MG63 (cell line): Measurements from ENCODE around the gene CLDN7. TPM values are rescaled to one million over a fixed set of nuclear protein-coding genes. Genes with fewer than 3 reads are reported as not detected.

ENCODE experiments used
- total RNA-seq: library from RNA; depleted of rRNA; stranded (reverse); fragments of >200 nt; shearing (Covaris generic); gene quantifications from 2 replicates; pipeline ENCODE4 v1.2.3, GENCODE V29; 2014; ENCODE audit warnings: low replicate concordance; rRNA removed

Gene CLDN7
- total RNA-seq, 1 experiment from 2014 or later = not detected

Other genes with a start within 250 kb of the CLDN7 start
- 45.2 and 62.3 TPM in 2 replicates for gene RNASEK, start 249.9 kb downstream of the CLDN7 start, total RNA-seq
- gene BCL6B, start 239.4 kb downstream of the CLDN7 start, total RNA-seq = 0.36 TPM in 1 of 2 replicates, not detected in the other
- gene SLC16A13, start 226.5 kb downstream of the CLDN7 start, total RNA-seq = 0.96 and 1.1 TPM in 2 replicates
- not detected in 2 replicates for gene SLC16A11, start 218.4 kb downstream of the CLDN7 start, total RNA-seq
- gene CLEC10A, start 182.2 kb downstream of the CLDN7 start, total RNA-seq = not detected in 2 replicates
- not detected in 2 replicates for gene ASGR2, start 147.7 kb downstream of the CLDN7 start, total RNA-seq
- gene ASGR1, start 83.1 kb downstream of the CLDN7 start, total RNA-seq = 0.13 TPM in 1 of 2 replicates, not detected in the other
- gene DLG4, start 42.6 kb downstream of the CLDN7 start, total RNA-seq = 7.5 and 15.3 TPM in 2 replicates
- gene ACADVL, start 42.5 kb downstream of the CLDN7 start, total RNA-seq = 240 and 427 TPM in 2 replicates
- 11.5 and 26.2 TPM in 2 replicates for gene DVL2, start 28.0 kb downstream of the CLDN7 start, total RNA-seq
- 34.4 and 62.7 TPM in 2 replicates for gene PHF23, start 23.0 kb downstream of the CLDN7 start, total RNA-seq
- gene GABARAP, start 20.0 kb downstream of the CLDN7 start, total RNA-seq = 36.7 and 148 TPM in 2 replicates
- gene CTDNEP1, start 10.7 kb downstream of the CLDN7 start, total RNA-seq = 7.8 and 24.7 TPM in 2 replicates
- 24.1 and 36.4 TPM in 2 replicates for gene ELP5, start 10.3 kb downstream of the CLDN7 start, total RNA-seq
- gene SLC2A4, start 19.2 kb upstream of the CLDN7 start, total RNA-seq = not detected in 2 replicates
- gene YBX2, start 32.2 kb upstream of the CLDN7 start, total RNA-seq = 6.2 and 6.5 TPM in 2 replicates
- gene EIF5A, start 45.1 kb upstream of the CLDN7 start, total RNA-seq = 1,208 and 1,396 TPM in 2 replicates
- gene GPS2, start 52.9 kb upstream of the CLDN7 start, total RNA-seq = 37.3 and 55.3 TPM in 2 replicates
- gene NEURL4, start 66.9 kb upstream of the CLDN7 start, total RNA-seq = 8.5 and 11.7 TPM in 2 replicates
- 0.20 TPM in 1 of 2 replicates, not detected in the other for gene ACAP1, start 74.1 kb upstream of the CLDN7 start, total RNA-seq
- 5.0 and 6.5 TPM in 2 replicates for gene KCTD11, start 89.7 kb upstream of the CLDN7 start, total RNA-seq
- gene TMEM95, start 92.7 kb upstream of the CLDN7 start, total RNA-seq = not detected in 2 replicates
- not detected in 2 replicates for gene TNK1, start 118.6 kb upstream of the CLDN7 start, total RNA-seq
- 2.8 and 7.3 TPM in 2 replicates for gene PLSCR3, start 132.0 kb upstream of the CLDN7 start, total RNA-seq
- 3.6 and 52.0 TPM in 2 replicates for gene TMEM256, start 141.6 kb upstream of the CLDN7 start, total RNA-seq
- 0.54 and 1.0 TPM in 2 replicates for gene NLGN2, start 145.4 kb upstream of the CLDN7 start, total RNA-seq
- not detected in 2 replicates for gene SPEM1, start 157.8 kb upstream of the CLDN7 start, total RNA-seq
- not detected in 2 replicates for gene SPEM2, start 163.1 kb upstream of the CLDN7 start, total RNA-seq
- gene SPEM3, start 166.4 kb upstream of the CLDN7 start, total RNA-seq = not detected in 2 replicates
- gene TMEM102, start 173.0 kb upstream of the CLDN7 start, total RNA-seq = 0.33 and 0.76 TPM in 2 replicates
- not detected in 2 replicates for gene FGF11, start 177.0 kb upstream of the CLDN7 start, total RNA-seq
- 0.20 and 6.2 TPM in 2 replicates for gene CHRNB1, start 182.6 kb upstream of the CLDN7 start, total RNA-seq
- gene ZBTB4, start 217.2 kb upstream of the CLDN7 start, total RNA-seq = 5.3 and 6.0 TPM in 2 replicates
- not detected in 2 replicates for gene SLC35G6, start 219.0 kb upstream of the CLDN7 start, total RNA-seq
- 11.5 and 16.2 TPM in 2 replicates for gene POLR2A, start 221.9 kb upstream of the CLDN7 start, total RNA-seq